HL-60 (cell line): Measurements from ENCODE around the gene SDK1.

ENCODE experiments used
- DNase-seq, 2 experiments: peaks; one replicate each; pipeline ENCODE4 v3.0.0-alpha.2; 2010 to 2020; ENCODE audit warnings: low read depth in 1 of 2, low spot score in 1 of 2
- H3K27ac ChIP-seq: fragments of 250-450 bp; sonication (Bioruptor Pico); replicated peaks from 2 replicates; pipeline ENCODE4 v1.5.1; 2020; ENCODE audit warnings: mild to moderate bottlenecking, moderate library complexity
- H3K27me3 ChIP-seq: fragments of 250-450 bp; sonication (Bioruptor Pico); 2 replicates; pipeline ENCODE4 v1.5.1; 2021; ENCODE audit warnings: mild to moderate bottlenecking, moderate library complexity; ENCODE audit not compliant: insufficient read depth, poor library complexity, severe bottlenecking
- H3K4me3 ChIP-seq: replicated peaks from 2 replicates; pipeline ENCODE4 v1.5.1; 2011; ENCODE audit warnings: mild to moderate bottlenecking, control low read depth, low read length; ENCODE audit not compliant: insufficient read depth
- GABPA ChIP-seq: IDR thresholded peaks from 2 replicates; pipeline ENCODE4 v1.6.1; 2012; ENCODE audit warnings: low read depth
- POLR2AphosphoS5 ChIP-seq: IDR thresholded peaks from 2 replicates; pipeline ENCODE4 v1.6.1; 2012; ENCODE audit warnings: low read depth
- SPI1 ChIP-seq: IDR thresholded peaks from 2 replicates; pipeline ENCODE4 v1.6.1; 2012; ENCODE audit warnings: low read depth, mild to moderate bottlenecking, borderline replicate concordance
- TF ChIP-seq, protein P1 (sequence below): IDR thresholded peaks from one replicate; pipeline ENCODE4 v1.5.1; 2011; ENCODE audit warnings: low read length, control low read depth, inconsistent platforms; ENCODE audit not compliant: insufficient read depth
- TF ChIP-seq, protein P2 (sequence below): IDR thresholded peaks from 2 replicates; pipeline ENCODE4 v1.6.1; 2012; ENCODE audit warnings: low read depth; ENCODE audit not compliant: insufficient replicate concordance

Gene SDK1

DNA sequence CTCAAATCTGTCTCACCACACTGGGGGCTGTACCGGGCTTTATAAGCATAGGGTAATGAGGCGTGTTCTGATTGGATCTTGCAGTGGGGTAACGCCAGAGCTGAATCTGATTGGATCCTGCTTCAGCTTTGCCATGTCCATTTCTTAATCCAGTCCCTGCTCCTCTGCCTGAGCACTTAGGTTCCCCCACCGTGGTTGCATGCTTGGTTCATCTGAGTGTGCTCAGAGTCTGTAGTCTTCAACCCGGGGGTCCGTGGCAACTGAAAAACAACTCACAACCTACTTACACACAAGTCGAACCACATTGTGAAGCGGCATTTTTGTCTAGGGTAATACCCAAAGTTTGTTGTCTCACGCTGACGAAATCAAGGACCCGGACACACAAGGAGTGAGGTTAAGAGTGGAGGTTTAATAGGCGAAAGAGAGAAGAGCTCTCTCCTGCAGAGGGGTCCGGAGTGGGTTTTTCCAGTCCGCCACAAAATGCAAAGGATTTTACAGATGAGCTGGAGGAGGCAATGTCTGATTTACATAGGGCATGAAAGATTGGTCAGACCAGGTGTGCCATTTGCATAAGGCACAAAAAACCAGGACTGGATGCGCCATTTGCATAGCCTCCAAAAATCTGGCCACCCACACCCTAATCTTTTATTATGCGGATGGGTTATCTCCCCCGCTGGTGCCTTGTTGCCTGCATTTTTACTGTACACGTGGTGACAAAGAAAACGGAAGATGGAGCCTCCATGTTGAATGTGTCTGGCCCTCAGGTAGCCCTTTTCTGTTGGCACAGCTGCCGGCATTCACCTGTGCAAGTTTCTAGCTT, 739.3 kb downstream of the SDK1 start:
- no peak for DNase-seq
- Histone ChIP-seq H3K27me3 (no peaks in the 10 kb centered on the region), H3K4me3 (no peak overlapping the region), H3K27ac (no peak overlapping the region)
- TF ChIP-seq, protein P1, sequence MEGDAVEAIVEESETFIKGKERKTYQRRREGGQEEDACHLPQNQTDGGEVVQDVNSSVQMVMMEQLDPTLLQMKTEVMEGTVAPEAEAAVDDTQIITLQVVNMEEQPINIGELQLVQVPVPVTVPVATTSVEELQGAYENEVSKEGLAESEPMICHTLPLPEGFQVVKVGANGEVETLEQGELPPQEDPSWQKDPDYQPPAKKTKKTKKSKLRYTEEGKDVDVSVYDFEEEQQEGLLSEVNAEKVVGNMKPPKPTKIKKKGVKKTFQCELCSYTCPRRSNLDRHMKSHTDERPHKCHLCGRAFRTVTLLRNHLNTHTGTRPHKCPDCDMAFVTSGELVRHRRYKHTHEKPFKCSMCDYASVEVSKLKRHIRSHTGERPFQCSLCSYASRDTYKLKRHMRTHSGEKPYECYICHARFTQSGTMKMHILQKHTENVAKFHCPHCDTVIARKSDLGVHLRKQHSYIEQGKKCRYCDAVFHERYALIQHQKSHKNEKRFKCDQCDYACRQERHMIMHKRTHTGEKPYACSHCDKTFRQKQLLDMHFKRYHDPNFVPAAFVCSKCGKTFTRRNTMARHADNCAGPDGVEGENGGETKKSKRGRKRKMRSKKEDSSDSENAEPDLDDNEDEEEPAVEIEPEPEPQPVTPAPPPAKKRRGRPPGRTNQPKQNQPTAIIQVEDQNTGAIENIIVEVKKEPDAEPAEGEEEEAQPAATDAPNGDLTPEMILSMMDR = no peak
- TF ChIP-seq SPI1 (no peak), POLR2AphosphoS5 (no peak), GABPA (no peak)
- TF ChIP-seq, protein P2, sequence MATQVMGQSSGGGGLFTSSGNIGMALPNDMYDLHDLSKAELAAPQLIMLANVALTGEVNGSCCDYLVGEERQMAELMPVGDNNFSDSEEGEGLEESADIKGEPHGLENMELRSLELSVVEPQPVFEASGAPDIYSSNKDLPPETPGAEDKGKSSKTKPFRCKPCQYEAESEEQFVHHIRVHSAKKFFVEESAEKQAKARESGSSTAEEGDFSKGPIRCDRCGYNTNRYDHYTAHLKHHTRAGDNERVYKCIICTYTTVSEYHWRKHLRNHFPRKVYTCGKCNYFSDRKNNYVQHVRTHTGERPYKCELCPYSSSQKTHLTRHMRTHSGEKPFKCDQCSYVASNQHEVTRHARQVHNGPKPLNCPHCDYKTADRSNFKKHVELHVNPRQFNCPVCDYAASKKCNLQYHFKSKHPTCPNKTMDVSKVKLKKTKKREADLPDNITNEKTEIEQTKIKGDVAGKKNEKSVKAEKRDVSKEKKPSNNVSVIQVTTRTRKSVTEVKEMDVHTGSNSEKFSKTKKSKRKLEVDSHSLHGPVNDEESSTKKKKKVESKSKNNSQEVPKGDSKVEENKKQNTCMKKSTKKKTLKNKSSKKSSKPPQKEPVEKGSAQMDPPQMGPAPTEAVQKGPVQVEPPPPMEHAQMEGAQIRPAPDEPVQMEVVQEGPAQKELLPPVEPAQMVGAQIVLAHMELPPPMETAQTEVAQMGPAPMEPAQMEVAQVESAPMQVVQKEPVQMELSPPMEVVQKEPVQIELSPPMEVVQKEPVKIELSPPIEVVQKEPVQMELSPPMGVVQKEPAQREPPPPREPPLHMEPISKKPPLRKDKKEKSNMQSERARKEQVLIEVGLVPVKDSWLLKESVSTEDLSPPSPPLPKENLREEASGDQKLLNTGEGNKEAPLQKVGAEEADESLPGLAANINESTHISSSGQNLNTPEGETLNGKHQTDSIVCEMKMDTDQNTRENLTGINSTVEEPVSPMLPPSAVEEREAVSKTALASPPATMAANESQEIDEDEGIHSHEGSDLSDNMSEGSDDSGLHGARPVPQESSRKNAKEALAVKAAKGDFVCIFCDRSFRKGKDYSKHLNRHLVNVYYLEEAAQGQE = no peak

DNA sequence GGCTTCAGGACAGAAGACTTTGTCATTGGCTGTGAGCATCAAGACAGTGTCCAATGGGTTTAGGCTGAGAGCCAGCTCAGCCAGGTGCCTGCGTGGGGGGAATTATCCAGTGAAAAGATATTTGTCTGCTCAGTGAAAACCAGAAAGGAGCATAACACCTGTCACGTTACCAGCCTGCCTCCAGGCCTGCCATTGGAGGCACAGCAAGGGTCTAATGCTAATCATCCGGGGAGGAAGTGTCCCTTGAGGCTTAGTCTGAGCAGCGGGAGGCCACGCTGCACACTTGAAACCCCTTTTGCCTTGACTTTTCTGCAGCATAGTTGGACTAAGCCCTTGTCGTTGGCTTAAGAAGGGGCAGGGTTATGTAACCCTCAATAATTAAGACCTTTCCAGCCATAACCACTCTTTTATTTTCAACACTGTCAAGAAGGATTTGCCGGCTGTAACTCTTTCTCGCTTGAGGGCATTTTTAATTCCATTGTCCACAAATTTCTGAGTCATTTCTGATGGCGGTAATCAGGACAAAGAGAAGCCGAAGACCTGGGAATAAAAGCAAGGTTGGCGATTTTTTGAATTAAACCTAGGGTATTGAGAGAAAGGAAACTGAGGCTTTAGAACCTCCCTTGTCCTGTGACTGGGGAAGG, 741.5 kb downstream of the SDK1 start:
- no peak for TF ChIP-seq SPI1
- TF ChIP-seq, protein P2 = no peak
- TF ChIP-seq POLR2AphosphoS5 = no peak
- no peak for TF ChIP-seq GABPA
- TF ChIP-seq, protein P1 = no peak
- no peak overlapping the region for H3K27ac ChIP-seq
- DNase-seq = no peak
- H3K27me3 ChIP-seq = no peaks in the 10 kb centered on the region
- no peak overlapping the region for H3K4me3 ChIP-seq

DNA sequence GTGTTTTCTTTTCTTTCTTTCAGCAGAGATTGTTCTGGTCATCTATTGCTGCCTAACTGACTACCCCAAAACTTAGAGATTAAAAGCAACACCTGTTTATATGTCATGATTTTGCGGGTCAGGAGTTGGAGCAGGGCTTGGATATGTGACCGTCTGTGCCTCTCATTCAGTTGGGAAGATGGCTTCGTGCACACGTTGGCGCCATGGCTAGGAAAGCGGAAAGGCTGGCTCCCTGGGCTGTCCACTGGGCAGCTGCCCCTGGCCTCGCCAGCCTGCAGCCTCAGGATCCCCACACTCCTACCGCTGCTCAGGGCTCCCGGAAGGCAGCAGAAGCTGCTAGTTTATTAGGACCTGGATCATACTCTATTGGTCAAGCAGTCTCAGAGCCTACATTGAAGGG, 742.9 kb downstream of the SDK1 start:
- TF ChIP-seq SPI1 (no peak), POLR2AphosphoS5 (no peak), GABPA (no peak)
- TF ChIP-seq, protein P2 = no peak
- TF ChIP-seq, protein P1 = no peak
- Histone ChIP-seq H3K4me3 (no peak overlapping the region), H3K27ac (no peak overlapping the region), H3K27me3 (no peaks in the 10 kb centered on the region)
- no peak for DNase-seq
